HG02571 (cell line): ENCODE data around the gene NBDY.
A peak's percentile ranks its signal among the peaks of the same experiment; 100 is the strongest.

Experiments
- ATAC-seq: cut with Tn5 transposase; IDR thresholded peaks from one replicate; pipeline ENCODE4 v1.9.1; 2021; ENCODE audit warnings: mild to moderate bottlenecking, moderate library complexity; ENCODE audit not compliant: unreplicated experiment

NBDY gene

GRCh38 chrX:56784666-56785065 lies 55.6 kb downstream of the NBDY start:
- ATAC-seq, result no peak

- ATAC-seq, result no peak
Measured at GRCh38 chrX:56785442-56785841, 56.4 kb downstream of the NBDY start.

- ATAC-seq, result no peak
Measured at GRCh38 chrX:56786889-56787733, 58.1 kb downstream of the NBDY start.

DNA sequence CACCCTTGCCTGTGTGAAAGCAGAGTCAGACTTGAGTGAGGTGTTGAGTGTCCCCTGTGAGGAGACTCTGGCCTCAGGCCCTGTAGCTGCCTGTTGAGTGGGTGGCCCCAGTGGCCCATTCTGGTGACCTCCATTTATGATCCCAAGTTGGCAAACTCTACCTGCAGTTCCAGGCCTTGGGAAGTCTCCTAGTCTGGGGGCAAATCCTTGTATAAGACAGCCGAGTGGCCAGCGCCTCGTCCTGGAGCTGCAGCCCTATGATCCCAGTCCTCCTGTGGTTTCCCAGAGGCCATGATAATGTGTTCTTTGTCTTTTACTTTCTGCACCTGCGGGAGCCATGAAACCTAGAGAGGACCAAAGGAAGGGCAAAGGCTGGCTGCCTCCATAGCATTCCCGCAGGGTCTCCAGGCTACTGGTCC lies 58.7 kb downstream of the NBDY start:
- ATAC-seq, result no peak

- no peak for ATAC-seq
Measured at GRCh38 chrX:56788229-56788628, 59.2 kb downstream of the NBDY start.

DNA sequence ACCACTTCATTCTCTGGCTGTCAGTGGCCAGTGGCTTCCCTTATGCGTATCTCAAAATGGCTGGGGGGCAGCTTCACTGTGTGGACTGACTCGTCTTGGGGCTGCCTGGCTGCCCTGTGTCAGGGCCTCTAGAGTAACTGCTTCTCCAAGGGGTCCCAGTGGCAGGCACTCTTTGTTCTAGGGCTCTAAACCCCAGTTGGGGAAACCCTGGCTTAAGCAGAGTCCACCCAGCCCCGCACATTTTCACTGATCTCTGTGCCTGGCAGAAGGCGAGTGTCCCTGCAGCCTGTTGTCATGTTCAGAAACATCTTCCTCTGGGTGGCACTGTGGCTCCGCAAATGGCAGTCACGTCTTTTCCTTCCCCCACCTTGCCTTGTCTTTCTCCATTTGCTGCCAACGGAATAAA lies 59.7 kb downstream of the NBDY start:
- peak; percentile 55 for ATAC-seq

GRCh38 chrX:56789518-56790070 lies 60.6 kb downstream of the NBDY start:
- ATAC-seq, result no peak

- no peak for ATAC-seq
Measured at GRCh38 chrX:56790778-56791177, 61.7 kb downstream of the NBDY start.

DNA sequence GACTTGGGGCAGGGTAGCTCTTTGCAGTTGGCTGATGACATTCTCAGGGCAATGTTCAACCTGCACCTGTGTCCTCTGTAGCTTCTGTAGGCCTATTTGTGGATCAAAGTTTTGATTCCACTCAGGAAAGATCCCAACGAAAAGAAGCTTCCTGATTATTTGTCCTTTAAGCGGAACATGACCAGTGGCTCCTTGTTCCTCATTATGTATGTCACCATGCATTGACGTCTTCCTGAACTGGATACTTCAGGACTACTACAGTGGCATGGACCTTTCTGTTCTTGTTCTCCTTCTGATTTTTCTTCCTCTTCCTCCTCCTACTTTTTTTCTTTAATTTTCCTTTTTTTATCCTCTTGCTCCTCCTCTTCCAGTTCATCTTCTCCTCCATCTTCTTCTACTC lies 62.4 kb downstream of the NBDY start:
- ATAC-seq, result no peak

- no peak for ATAC-seq
Measured at GRCh38 chrX:56792270-56793111, 63.4 kb downstream of the NBDY start.

- no peak for ATAC-seq
Measured at GRCh38 chrX:56793112-56793430, 64.0 kb downstream of the NBDY start.

DNA sequence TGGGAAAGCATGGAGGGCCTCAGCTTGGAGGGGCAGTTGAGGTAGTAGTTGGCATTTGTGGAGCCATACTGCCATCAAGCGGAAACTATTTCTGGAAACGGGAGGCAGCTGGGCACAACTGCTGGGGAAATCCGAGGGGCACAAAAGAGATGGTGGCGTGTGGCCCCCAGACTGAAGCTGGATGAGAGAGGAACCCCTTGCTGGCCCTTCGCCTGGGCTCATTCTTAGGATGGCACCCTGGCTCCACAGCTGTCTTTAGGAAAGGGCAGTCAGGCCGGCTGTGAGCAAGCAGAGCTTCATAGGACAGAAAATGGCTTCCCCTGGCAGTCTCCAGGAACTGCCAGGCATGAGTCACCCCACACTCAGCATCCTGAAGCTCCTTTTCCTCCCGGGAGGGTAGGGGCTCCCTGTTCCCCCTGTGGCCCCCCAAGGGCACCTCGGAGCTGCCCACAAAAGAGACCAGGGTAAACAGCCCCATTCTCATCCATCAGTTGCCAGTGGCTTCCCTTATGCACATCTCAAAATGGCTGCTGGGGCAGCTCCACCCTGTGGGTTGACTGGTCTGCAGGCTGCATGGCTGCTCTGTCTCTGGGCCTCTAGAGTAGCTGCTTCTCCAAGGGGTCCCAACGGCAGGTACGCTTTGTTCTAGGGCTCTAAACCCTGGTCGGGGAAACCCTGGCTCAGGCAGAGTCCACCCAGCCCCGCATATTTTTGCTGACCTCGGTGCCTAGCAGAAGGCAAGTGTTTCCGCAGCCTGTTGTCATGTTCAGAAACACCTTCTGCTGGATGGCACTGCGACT lies 64.7 kb downstream of the NBDY start:
- no peak for ATAC-seq

- ATAC-seq, result no peak
Measured at GRCh38 chrX:56794404-56795230, 65.6 kb downstream of the NBDY start.

GRCh38 chrX:56795309-56795868 lies 66.3 kb downstream of the NBDY start:
- ATAC-seq, result no peak

GRCh38 chrX:56796641-56797395 lies 67.8 kb downstream of the NBDY start:
- no peak for ATAC-seq

- no peak for ATAC-seq
Measured at GRCh38 chrX:56797574-56798338, 68.7 kb downstream of the NBDY start.

- no peak for ATAC-seq
Measured at GRCh38 chrX:56798339-56798711, 69.3 kb downstream of the NBDY start.
